Measurements from ENCODE around the gene POLR3B. TPM values are rescaled to one million over a fixed set of nuclear protein-coding genes. Genes with fewer than 3 reads are reported as not detected.

The POLR3B gene
- total and polyA plus RNA-seq, 10 of the 15 experiments (the other 5 are each of a cell fraction or from before 2014, with no cell fraction given), result 2.3 to 10.5 (median 8.0) TPM

- TF ChIP-seq, protein P1, sequence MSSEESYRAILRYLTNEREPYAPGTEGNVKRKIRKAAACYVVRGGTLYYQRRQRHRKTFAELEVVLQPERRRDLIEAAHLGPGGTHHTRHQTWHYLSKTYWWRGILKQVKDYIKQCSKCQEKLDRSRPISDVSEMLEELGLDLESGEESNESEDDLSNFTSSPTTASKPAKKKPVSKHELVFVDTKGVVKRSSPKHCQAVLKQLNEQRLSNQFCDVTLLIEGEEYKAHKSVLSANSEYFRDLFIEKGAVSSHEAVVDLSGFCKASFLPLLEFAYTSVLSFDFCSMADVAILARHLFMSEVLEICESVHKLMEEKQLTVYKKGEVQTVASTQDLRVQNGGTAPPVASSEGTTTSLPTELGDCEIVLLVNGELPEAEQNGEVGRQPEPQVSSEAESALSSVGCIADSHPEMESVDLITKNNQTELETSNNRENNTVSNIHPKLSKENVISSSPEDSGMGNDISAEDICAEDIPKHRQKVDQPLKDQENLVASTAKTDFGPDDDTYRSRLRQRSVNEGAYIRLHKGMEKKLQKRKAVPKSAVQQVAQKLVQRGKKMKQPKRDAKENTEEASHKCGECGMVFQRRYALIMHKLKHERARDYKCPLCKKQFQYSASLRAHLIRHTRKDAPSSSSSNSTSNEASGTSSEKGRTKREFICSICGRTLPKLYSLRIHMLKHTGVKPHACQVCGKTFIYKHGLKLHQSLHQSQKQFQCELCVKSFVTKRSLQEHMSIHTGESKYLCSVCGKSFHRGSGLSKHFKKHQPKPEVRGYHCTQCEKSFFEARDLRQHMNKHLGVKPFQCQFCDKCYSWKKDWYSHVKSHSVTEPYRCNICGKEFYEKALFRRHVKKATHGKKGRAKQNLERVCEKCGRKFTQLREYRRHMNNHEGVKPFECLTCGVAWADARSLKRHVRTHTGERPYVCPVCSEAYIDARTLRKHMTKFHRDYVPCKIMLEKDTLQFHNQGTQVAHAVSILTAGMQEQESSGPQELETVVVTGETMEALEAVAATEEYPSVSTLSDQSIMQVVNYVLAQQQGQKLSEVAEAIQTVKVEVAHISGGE (CRISPR knock-in tag; IDR thresholded peaks at IDR 0.05), result no peak
- no peak for TF ChIP-seq ZBED1 (IDR thresholded peaks at IDR 0.05; ENCODE audit: borderline replicate concordance)
- TF ChIP-seq, protein P2, sequence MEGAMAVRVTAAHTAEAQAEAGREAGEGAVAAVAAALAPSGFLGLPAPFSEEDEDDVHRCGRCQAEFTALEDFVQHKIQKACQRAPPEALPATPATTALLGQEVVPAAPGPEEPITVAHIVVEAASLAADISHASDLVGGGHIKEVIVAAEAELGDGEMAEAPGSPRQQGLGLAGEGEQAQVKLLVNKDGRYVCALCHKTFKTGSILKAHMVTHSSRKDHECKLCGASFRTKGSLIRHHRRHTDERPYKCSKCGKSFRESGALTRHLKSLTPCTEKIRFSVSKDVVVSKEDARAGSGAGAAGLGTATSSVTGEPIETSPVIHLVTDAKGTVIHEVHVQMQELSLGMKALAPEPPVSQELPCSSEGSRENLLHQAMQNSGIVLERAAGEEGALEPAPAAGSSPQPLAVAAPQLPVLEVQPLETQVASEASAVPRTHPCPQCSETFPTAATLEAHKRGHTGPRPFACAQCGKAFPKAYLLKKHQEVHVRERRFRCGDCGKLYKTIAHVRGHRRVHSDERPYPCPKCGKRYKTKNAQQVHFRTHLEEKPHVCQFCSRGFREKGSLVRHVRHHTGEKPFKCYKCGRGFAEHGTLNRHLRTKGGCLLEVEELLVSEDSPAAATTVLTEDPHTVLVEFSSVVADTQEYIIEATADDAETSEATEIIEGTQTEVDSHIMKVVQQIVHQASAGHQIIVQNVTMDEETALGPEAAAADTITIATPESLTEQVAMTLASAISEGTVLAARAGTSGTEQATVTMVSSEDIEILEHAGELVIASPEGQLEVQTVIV (IDR thresholded peaks at IDR 0.05; ENCODE audit: borderline replicate concordance, partially characterized antibody), result no peak
- no peak for TF ChIP-seq JUNB (IDR thresholded peaks at IDR 0.05)
- TF ChIP-seq KAT2A (conservative IDR thresholded peaks at IDR 0.05; ENCODE audit: control insufficient read depth, low read depth, low read length), result no peak
- no peak for TF ChIP-seq CHD4 (IDR thresholded peaks at IDR 0.05)
- TF ChIP-seq EP300 (IDR thresholded peaks at IDR 0.05; ENCODE audit: borderline replicate concordance in 1 of 2, control insufficient read depth in 1 of 2, low read depth in 2 of 2, low read length in 2 of 2), result no peak
- TF ChIP-seq STAT1 (conservative IDR thresholded peaks at IDR 0.05), result no peak
Observed at GRCh38 chr12:106369624-106370346, 12.2 kb downstream of the POLR3B start (continued).

All from GM12878 (cell line).